K562 (cell line): ENCODE measurements around the gene ARRB2. TPM values are rescaled to one million over a fixed set of nuclear protein-coding genes. Genes with fewer than 3 reads are reported as not detected.
A peak's percentile ranks its signal among the peaks of the same experiment; 100 is the strongest.

ENCODE experiments used
- CHD1 ChIP-seq: fragments of 200-600 bp; sonication (generic); IDR thresholded peaks from one replicate; pipeline ENCODE4 v1.6.1; 2012; ENCODE audit warnings: mild to moderate bottlenecking, moderate library complexity, low read length, inconsistent platforms
- FOXP1 ChIP-seq: sonication (generic); formaldehyde crosslinking; IDR thresholded peaks from 2 replicates; pipeline ENCODE4 v1.8.0; 2022; ENCODE audit warnings: mild to moderate bottlenecking, missing genetic modification reagents
- HNRNPK ChIP-seq: fragments of 200-400 bp; formaldehyde crosslinking; IDR thresholded peaks from one replicate; pipeline ENCODE4 v1.6.1; 2018; ENCODE audit warnings: mild to moderate bottlenecking, low read depth, low read length; ENCODE audit not compliant: poor library complexity, severe bottlenecking
- JUND ChIP-seq, 2 experiments: IDR thresholded peaks; 2 replicates in 1 of 2; 3 replicates in 1 of 2; pipeline ENCODE4 v1.6.1; 2011; ENCODE audit warnings: borderline replicate concordance in 2 of 2, low read depth in 2 of 2, low read length in 2 of 2, improper control_type of control experiment in 1 of 2, missing biosample characterization in 1 of 2, missing genetic modification characterization in 1 of 2, missing genetic modification reagents in 1 of 2
- MBD2 ChIP-seq: sonication (generic); IDR thresholded peaks from 2 replicates; pipeline ENCODE4 v1.6.1; 2016; ENCODE audit warnings: low read depth, borderline replicate concordance
- PTTG1 ChIP-seq: fragments of 450-650 bp; IDR thresholded peaks from 2 replicates; pipeline ENCODE4 v1.6.1; 2016; ENCODE audit warnings: low read depth, mild to moderate bottlenecking, missing genetic modification characterization, missing compliant biosample characterization
- SREBF2 ChIP-seq: sonication (generic); formaldehyde crosslinking; IDR thresholded peaks from 2 replicates; pipeline ENCODE4 v1.4.0; 2020; ENCODE audit warnings: mild to moderate bottlenecking, missing genetic modification reagents
- SRF ChIP-seq, 2 experiments: fragments of 250-450, 450-650 bp in 1 of 2; sonication (Bioruptor Pico) in 1 of 2; sonication (generic) in 1 of 2; formaldehyde crosslinking; IDR thresholded peaks; 2 replicates each; pipeline versions ENCODE4 v1.5.0 to v1.5.1; 2020 to 2022; ENCODE audit warnings: mild to moderate bottlenecking in 1 of 2, missing genetic modification reagents in 1 of 2
- ZBTB1 ChIP-seq: sonication (generic); formaldehyde crosslinking; IDR thresholded peaks from 2 replicates; pipeline ENCODE4 v1.8.1; 2023; ENCODE audit warnings: missing genetic modification reagents, low read depth, mild to moderate bottlenecking, borderline replicate concordance
- ZNF76 ChIP-seq: fragments of 250-450 bp; sonication (Bioruptor Pico); IDR thresholded peaks from 2 replicates; pipeline ENCODE4 v1.4.0; 2020; ENCODE audit warnings: mild to moderate bottlenecking, moderate library complexity, borderline replicate concordance
- polyA plus RNA-seq, 8 experiments: library from polyadenylated mRNA; depleted of rRNA in 4 of 8; stranded (reverse) in 5 of 8; unstranded in 3 of 8; fragments of >200 nt; fragmentation: Nextera tagmentation in 2 of 8; fragmentation: Illumina TruSeq in 1 of 8; extraction: Ambion mirVana in 2 of 8; extraction: Trizol in 1 of 8; gene quantifications; 2 replicates each; pipeline versions ENCODE4 v1.2.1 to v1.2.3, GENCODE V29; 2011 to 2014; ENCODE audit warnings: inconsistent platforms in 1 of 8, missing spikeins in 1 of 8
- total RNA-seq, 7 experiments: library from RNA; depleted of rRNA in 6 of 7; stranded (reverse); fragments of >200 nt in 6 of 7; fragmentation: Illumina TruSeq in 2 of 7; extraction: Trizol in 2 of 7; gene quantifications; 2 replicates each; pipeline versions ENCODE4 v1.2.1 to v1.2.3, GENCODE V29; 2011 to 2021; ENCODE audit warnings: low replicate concordance in 1 of 7
- TF ChIP-seq, protein P1 (sequence below), 2 experiments: fragments of 450-650 bp; conservative IDR thresholded peaks; 2 replicates each; pipeline ENCODE4 v1.6.1; 2017; ENCODE audit warnings: mild to moderate bottlenecking in 2 of 2, moderate library complexity in 2 of 2
- TF ChIP-seq, protein P2 (sequence below): fragments of 250-450 bp; sonication (Bioruptor Pico); IDR thresholded peaks from 2 replicates; pipeline ENCODE4 v1.9.0; 2021; ENCODE audit warnings: mild to moderate bottlenecking, inconsistent platforms
- TF ChIP-seq, protein P3 (sequence below): fragments of 250-450 bp; sonication (Bioruptor Pico); IDR thresholded peaks from 2 replicates; pipeline ENCODE4 v1.4.0; 2020; ENCODE audit warnings: mild to moderate bottlenecking
- TF ChIP-seq, protein P4 (sequence below): fragments of 450-650 bp; IDR thresholded peaks from 2 replicates; pipeline ENCODE4 v1.6.1; 2017; ENCODE audit warnings: antibody characterized with exemption, mild to moderate bottlenecking

Gene ARRB2
- total and polyA plus RNA-seq, 9 of the 15 experiments (the other 6 are each of a cell fraction or from before 2014, with no cell fraction given): 0.79 to 15.3 (median 8.8) TPM

DNA sequence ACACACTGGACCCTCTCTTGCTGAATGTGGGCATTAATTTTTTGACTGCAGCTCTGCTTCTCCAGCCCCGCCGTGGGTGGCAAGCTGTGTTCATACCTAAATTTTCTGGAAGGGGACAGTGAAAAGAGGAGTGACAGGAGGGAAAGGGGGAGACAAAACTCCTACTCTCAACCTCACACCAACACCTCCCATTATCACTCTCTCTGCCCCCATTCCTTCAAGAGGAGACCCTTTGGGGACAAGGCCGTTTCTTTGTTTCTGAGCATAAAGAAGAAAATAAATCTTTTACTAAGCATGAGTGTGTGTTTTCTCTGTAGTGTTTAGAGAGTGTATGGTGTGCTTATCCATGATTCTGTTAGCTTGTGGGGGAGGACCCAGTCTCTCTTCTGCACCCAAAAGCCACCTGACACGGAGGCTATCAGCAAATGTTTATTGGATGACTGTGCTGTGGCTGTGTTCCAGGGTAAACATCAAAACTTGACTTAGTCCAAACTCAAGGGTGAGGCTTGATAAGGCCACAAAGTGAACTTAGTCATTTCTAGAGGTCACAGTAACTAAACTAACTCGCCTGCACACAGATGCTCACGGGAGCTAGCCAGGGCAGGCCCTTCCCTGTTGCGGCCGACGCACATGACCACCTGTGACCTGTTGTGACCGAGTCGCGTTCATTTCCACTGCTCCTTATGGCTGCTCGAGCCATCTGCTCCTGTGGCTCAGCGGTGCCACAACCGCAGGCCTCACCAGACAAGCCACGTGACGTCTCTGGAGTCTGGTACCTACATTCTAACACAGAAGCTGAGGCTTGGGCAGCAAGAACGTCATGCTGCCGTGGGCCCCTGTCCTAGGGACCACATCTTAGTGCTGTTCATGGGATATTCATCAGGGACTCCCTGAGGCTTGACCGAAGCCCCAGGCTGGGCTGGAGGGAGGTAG, 11.0 kb downstream of the ARRB2 start (continued):
- no peak for TF ChIP-seq ZNF76
- TF ChIP-seq ZBTB1 (CRISPR knock-in tag): peak; percentile 92; the same call in 1 of the 2 replicates
- peak; percentile 82 for TF ChIP-seq FOXP1
- no peak for TF ChIP-seq PTTG1
- no peak for TF ChIP-seq MBD2
- TF ChIP-seq, protein P1, sequence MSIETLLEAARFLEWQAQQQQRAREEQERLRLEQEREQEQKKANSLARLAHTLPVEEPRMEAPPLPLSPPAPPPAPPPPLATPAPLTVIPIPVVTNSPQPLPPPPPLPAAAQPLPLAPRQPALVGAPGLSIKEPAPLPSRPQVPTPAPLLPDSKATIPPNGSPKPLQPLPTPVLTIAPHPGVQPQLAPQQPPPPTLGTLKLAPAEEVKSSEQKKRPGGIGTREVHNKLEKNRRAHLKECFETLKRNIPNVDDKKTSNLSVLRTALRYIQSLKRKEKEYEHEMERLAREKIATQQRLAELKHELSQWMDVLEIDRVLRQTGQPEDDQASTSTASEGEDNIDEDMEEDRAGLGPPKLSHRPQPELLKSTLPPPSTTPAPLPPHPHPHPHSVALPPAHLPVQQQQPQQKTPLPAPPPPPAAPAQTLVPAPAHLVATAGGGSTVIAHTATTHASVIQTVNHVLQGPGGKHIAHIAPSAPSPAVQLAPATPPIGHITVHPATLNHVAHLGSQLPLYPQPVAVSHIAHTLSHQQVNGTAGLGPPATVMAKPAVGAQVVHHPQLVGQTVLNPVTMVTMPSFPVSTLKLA (conservative IDR thresholded peaks at IDR 0.05): peak in 1 of 2 experiments; percentile 70; a peak in 2 of 4 replicates
- TF ChIP-seq, protein P2, sequence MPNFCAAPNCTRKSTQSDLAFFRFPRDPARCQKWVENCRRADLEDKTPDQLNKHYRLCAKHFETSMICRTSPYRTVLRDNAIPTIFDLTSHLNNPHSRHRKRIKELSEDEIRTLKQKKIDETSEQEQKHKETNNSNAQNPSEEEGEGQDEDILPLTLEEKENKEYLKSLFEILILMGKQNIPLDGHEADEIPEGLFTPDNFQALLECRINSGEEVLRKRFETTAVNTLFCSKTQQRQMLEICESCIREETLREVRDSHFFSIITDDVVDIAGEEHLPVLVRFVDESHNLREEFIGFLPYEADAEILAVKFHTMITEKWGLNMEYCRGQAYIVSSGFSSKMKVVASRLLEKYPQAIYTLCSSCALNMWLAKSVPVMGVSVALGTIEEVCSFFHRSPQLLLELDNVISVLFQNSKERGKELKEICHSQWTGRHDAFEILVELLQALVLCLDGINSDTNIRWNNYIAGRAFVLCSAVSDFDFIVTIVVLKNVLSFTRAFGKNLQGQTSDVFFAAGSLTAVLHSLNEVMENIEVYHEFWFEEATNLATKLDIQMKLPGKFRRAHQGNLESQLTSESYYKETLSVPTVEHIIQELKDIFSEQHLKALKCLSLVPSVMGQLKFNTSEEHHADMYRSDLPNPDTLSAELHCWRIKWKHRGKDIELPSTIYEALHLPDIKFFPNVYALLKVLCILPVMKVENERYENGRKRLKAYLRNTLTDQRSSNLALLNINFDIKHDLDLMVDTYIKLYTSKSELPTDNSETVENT (CRISPR knock-in tag): no peak
- TF ChIP-seq CHD1: no peak
- no peak for TF ChIP-seq SREBF2 (CRISPR knock-in tag)
- no peak for TF ChIP-seq SRF (CRISPR knock-in tag; IDR thresholded peaks at IDR 0.05)
- TF ChIP-seq, protein P3, sequence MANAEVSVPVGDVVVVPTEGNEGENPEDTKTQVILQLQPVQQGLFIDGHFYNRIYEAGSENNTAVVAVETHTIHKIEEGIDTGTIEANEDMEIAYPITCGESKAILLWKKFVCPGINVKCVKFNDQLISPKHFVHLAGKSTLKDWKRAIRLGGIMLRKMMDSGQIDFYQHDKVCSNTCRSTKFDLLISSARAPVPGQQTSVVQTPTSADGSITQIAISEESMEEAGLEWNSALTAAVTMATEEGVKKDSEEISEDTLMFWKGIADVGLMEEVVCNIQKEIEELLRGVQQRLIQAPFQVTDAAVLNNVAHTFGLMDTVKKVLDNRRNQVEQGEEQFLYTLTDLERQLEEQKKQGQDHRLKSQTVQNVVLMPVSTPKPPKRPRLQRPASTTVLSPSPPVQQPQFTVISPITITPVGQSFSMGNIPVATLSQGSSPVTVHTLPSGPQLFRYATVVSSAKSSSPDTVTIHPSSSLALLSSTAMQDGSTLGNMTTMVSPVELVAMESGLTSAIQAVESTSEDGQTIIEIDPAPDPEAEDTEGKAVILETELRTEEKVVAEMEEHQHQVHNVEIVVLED (CRISPR knock-in tag): no peak
- TF ChIP-seq, protein P4, sequence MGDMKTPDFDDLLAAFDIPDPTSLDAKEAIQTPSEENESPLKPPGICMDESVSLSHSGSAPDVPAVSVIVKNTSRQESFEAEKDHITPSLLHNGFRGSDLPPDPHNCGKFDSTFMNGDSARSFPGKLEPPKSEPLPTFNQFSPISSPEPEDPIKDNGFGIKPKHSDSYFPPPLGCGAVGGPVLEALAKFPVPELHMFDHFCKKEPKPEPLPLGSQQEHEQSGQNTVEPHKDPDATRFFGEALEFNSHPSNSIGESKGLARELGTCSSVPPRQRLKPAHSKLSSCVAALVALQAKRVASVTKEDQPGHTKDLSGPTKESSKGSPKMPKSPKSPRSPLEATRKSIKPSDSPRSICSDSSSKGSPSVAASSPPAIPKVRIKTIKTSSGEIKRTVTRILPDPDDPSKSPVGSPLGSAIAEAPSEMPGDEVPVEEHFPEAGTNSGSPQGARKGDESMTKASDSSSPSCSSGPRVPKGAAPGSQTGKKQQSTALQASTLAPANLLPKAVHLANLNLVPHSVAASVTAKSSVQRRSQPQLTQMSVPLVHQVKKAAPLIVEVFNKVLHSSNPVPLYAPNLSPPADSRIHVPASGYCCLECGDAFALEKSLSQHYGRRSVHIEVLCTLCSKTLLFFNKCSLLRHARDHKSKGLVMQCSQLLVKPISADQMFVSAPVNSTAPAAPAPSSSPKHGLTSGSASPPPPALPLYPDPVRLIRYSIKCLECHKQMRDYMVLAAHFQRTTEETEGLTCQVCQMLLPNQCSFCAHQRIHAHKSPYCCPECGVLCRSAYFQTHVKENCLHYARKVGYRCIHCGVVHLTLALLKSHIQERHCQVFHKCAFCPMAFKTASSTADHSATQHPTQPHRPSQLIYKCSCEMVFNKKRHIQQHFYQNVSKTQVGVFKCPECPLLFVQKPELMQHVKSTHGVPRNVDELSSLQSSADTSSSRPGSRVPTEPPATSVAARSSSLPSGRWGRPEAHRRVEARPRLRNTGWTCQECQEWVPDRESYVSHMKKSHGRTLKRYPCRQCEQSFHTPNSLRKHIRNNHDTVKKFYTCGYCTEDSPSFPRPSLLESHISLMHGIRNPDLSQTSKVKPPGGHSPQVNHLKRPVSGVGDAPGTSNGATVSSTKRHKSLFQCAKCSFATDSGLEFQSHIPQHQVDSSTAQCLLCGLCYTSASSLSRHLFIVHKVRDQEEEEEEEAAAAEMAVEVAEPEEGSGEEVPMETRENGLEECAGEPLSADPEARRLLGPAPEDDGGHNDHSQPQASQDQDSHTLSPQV: no peak
- peak; percentile 83 for TF ChIP-seq JUND (IDR thresholded peaks at IDR 0.05; ENCODE audit: borderline replicate concordance, low read depth, low read length)
- peak; percentile 80; the same call in 2 of the 3 replicates for TF ChIP-seq JUND (tag; IDR thresholded peaks at IDR 0.05; ENCODE audit: borderline replicate concordance, low read depth, low read length)
- no peak for TF ChIP-seq HNRNPK
